ENCODE data around the gene SV2C.
"Not testable (repeated sequence)": the region's sequence is repeated elsewhere in the genome, so short reads cannot be mapped to it uniquely, and the experiment has no call there.

Gene SV2C

GRCh38 chr5:76363352-76364225 is 280.4 kb downstream of the SV2C start:
- no peak for DNase-seq

GRCh38 chr5:76364226-76364589 is 281.0 kb downstream of the SV2C start:
- DNase-seq = no peak

GRCh38 chr5:76365561-76365960 is 282.4 kb downstream of the SV2C start:
- no peak for DNase-seq

GRCh38 chr5:76366596-76366995 is 283.4 kb downstream of the SV2C start:
- no peak for DNase-seq

GRCh38 chr5:76367623-76368371 is 284.6 kb downstream of the SV2C start:
- peak; percentile 54 for DNase-seq

- DNase-seq = no peak
These were observed 285.8 kb downstream of the SV2C start for GRCh38 chr5:76368941-76369340.

GRCh38 chr5:76369668-76370067 is 286.5 kb downstream of the SV2C start:
- DNase-seq = not testable (repeated sequence)

GRCh38 chr5:76371960-76372322 is 288.8 kb downstream of the SV2C start:
- DNase-seq = no peak

- DNase-seq = no peak
These were observed 289.3 kb downstream of the SV2C start for GRCh38 chr5:76372323-76373054.

- DNase-seq = no peak
These were observed 293.1 kb downstream of the SV2C start for GRCh38 chr5:76376148-76376865.

- DNase-seq = no peak
These were observed 293.7 kb downstream of the SV2C start for GRCh38 chr5:76376866-76377230.

- DNase-seq = no peak
These were observed 295.2 kb downstream of the SV2C start for GRCh38 chr5:76378355-76378754.

- no peak for DNase-seq
These were observed 296.1 kb downstream of the SV2C start for GRCh38 chr5:76379316-76379715.

GRCh38 chr5:76379855-76380254 is 296.7 kb downstream of the SV2C start:
- DNase-seq = no peak

- DNase-seq = no peak
These were observed 297.3 kb downstream of the SV2C start for GRCh38 chr5:76380346-76381066.

- DNase-seq = no peak
These were observed 300.1 kb downstream of the SV2C start for GRCh38 chr5:76383126-76383832.

GRCh38 chr5:76384189-76384588 is 301.0 kb downstream of the SV2C start:
- no peak for DNase-seq

GRCh38 chr5:76384705-76385104 is 301.5 kb downstream of the SV2C start:
- no peak for DNase-seq

- DNase-seq = no peak
These were observed 302.4 kb downstream of the SV2C start for GRCh38 chr5:76385540-76385939.

GRCh38 chr5:76386360-76386759 is 303.2 kb downstream of the SV2C start:
- DNase-seq = no peak

GRCh38 chr5:76388236-76388635 is 305.1 kb downstream of the SV2C start:
- DNase-seq = no peak
